ENCODE data around the gene PERM1.
"Not testable (repeated sequence)": the region's sequence is repeated elsewhere in the genome, so short reads cannot be mapped to it uniquely, and the experiment has no call there.

The PERM1 gene

GRCh38 chr1:979744-980072, 2.2 kb downstream of the PERM1 start:
- Histone ChIP-seq H3K27me3 (replicated peaks) (peaks cover 3% of the 10 kb centered on the region), H3K36me3 (replicated peaks) (no peaks in the 10 kb centered on the region), H3K4me3 (ENCODE audit: low read depth, low read length) (no peak overlapping the region), H3K27ac (no peak overlapping the region)
- DNase-seq, result no peak
- in situ Hi-C loops (cut with HindIII; ENCODE audit: low pct_ligation_motif_present, low sequenced_read_pairs), result no loop called here
- no peak for TF ChIP-seq CTCF (IDR thresholded peaks at IDR 0.05; ENCODE audit: low read depth, low read length, missing control alignments)

GRCh38 chr1:978835-979743, 2.8 kb downstream of the PERM1 start:
- in situ Hi-C loops (cut with HindIII; ENCODE audit: low pct_ligation_motif_present, low sequenced_read_pairs), result no loop called here
- Histone ChIP-seq H3K27ac (no peak overlapping the region), H3K27me3 (replicated peaks) (peaks cover 3% of the 10 kb centered on the region), H3K36me3 (replicated peaks) (no peaks in the 10 kb centered on the region), H3K4me3 (ENCODE audit: low read depth, low read length) (no peak overlapping the region)
- TF ChIP-seq CTCF (IDR thresholded peaks at IDR 0.05; ENCODE audit: low read depth, low read length, missing control alignments), result no peak
- no peak for DNase-seq

- H3K27ac ChIP-seq, result no peak overlapping the region
- no peak for TF ChIP-seq CTCF (IDR thresholded peaks at IDR 0.05; ENCODE audit: low read depth, low read length, missing control alignments)
- no peak for DNase-seq
- peaks cover 3% of the 10 kb centered on the region for H3K27me3 ChIP-seq (replicated peaks)
- no peaks in the 10 kb centered on the region for H3K36me3 ChIP-seq (replicated peaks)
- in situ Hi-C loops (cut with HindIII; ENCODE audit: low pct_ligation_motif_present, low sequenced_read_pairs), result no loop called here
- H3K4me3 ChIP-seq (ENCODE audit: low read depth, low read length), result no peak overlapping the region
These were observed 3.6 kb downstream of the PERM1 start for GRCh38 chr1:978069-978834.

- H3K27me3 ChIP-seq (replicated peaks); DNase-seq; H3K36me3 ChIP-seq (replicated peaks); in situ Hi-C loops (cut with HindIII; ENCODE audit: low pct_ligation_motif_present, low sequenced_read_pairs); H3K27ac ChIP-seq; H3K4me3 ChIP-seq (ENCODE audit: low read depth, low read length): not testable (repeated sequence)
These were observed 5.1 kb downstream of the PERM1 start for GRCh38 chr1:976791-977190.

DNA sequence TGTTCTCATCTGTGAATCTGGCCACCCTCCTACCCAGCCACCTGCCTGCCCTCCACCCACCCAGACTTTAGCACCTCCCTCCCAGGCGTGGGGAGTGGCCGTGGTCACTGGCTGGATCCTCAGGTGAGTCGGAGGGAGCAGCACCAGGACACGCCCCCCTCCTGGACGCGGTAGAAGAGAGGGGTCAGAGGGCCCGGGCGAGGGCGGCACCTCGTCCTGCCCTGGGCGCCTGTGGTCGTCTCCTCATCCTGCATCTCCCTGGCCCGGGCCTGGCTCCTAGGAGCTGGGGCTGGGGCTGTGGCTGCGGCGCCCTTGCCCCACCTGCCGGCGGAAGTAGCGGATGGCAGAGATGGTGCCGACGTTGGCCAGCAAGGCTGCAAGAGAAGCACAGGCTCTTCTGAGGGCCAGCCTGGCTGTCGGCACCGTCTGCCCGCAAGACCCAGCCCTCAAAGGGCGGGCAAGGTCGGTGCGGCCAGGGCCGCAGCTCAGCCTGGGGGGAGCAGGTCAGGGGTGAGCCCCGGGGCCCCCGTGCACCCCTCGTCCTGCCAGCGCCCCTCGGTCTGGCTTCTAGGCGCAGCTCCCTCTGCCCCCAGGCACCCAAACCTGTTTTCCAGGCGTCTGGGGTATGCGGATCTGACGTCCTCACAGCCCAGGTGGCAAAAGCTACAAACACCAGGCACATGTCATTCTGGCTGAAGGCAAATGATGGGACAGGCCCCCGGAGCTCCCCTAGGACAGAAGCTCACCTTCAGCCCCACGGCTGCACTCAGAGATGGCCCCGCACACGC, 5.8 kb downstream of the PERM1 start:
- Histone ChIP-seq H3K4me3 (ENCODE audit: low read depth, low read length) (no peak overlapping the region), H3K27me3 (replicated peaks) (no peaks in the 10 kb centered on the region), H3K27ac (no peak overlapping the region), H3K36me3 (replicated peaks) (no peaks in the 10 kb centered on the region)
- peak; percentile 67 for TF ChIP-seq CTCF (IDR thresholded peaks at IDR 0.05; ENCODE audit: low read depth, low read length, missing control alignments)
- in situ Hi-C loops (cut with HindIII; ENCODE audit: low pct_ligation_motif_present, low sequenced_read_pairs), result no loop called here
- no peak for DNase-seq

- Histone ChIP-seq H3K27ac (no peak overlapping the region), H3K27me3 (replicated peaks) (peaks cover 4% of the 10 kb centered on the region), H3K36me3 (replicated peaks) (no peaks in the 10 kb centered on the region), H3K4me3 (ENCODE audit: low read depth, low read length) (no peak overlapping the region)
- TF ChIP-seq CTCF (IDR thresholded peaks at IDR 0.05; ENCODE audit: low read depth, low read length, missing control alignments), result no peak
- in situ Hi-C loops (cut with HindIII; ENCODE audit: low pct_ligation_motif_present, low sequenced_read_pairs), result no loop called here
- no peak for DNase-seq
These were observed 6.5 kb downstream of the PERM1 start for GRCh38 chr1:975365-975764.
